GM11168 (cell line): ENCODE results near the gene SRCIN1.

Experiments
- in situ Hi-C: fragments of 300-500 bp; cut with MboI; formaldehyde crosslinking; loops from one replicate; pipeline ENCODE4 v1.12.0; 2022; ENCODE audit warnings: low sequenced_read_pairs; ENCODE audit not compliant: unreplicated experiment

The SRCIN1 gene

DNA sequence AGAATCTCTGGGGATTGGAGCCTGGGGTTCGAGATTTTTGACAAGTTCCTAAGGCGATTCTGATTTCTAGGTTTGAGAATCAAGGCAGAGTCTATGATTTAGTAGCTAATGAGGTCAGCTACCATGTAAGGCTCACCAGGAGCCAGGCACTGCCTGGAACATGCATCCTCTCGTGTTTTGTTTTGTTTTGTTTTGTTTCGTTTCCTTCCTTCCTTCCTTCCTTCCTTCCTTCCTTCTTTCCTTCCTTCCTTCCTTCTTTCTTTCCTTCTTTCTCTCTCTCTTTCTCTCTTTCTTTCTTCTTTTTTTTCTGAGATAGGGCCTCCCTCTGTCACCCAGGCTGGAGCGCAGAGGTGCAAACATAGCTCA is 39.1 kb downstream of the SRCIN1 start:
- in situ Hi-C loops: no loop called here

- in situ Hi-C loops: no loop called here
Observed at GRCh38 chr17:38565853-38566665, 39.7 kb downstream of the SRCIN1 start.

DNA sequence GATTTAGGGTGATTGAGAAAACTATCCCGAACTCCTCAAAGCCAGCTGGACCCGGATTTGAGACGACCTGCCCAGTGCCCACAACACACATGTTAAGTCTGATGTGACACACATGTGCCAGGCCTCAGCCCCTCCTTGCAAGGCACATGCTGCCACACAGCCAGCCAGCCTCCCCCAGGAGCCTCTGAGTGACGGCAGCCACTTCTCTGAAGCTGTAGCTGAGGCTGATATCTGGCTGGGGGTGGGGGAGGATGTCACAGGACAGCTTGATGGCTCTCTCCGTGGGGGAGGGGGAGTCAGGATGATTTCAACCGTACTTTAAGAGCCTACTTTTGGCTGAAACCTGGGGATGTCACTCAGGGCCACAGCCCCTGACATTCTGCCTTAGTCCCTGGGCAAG is 40.9 kb downstream of the SRCIN1 start:
- in situ Hi-C loops: no loop called here

DNA sequence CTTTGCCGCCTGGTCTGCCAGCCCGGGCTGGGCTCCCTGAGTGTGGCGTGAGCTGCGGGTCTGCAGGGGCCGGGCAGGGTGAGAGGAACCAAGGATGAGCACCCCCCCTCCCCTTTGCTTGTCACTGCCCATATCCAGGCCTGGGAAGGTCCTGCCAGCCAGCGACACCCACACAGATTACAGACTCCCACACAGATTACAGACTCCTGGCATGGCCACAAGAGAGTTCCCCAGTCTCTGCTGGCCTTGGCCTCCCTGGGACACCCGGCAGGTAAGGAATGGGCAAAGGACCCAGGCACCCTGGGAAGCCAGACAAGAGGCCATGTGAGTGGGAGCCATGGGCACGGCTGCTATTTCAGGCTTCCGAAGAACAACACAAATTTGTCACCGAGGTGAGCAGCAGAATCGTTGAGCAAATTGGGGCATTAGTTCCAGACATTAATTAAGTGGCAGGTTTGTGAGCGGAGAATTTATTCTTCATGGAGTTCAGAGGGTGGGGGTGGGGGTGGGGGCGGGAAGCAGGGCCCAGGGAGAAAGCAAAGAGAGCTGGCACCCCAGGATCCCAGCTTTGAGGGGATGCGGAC is 41.4 kb downstream of the SRCIN1 start:
- in situ Hi-C loops: no loop called here

GRCh38 chr17:38563362-38564253 is 42.1 kb downstream of the SRCIN1 start:
- in situ Hi-C loops: no loop called here

GRCh38 chr17:38562903-38563302 is 42.8 kb downstream of the SRCIN1 start:
- in situ Hi-C loops: no loop called here

DNA sequence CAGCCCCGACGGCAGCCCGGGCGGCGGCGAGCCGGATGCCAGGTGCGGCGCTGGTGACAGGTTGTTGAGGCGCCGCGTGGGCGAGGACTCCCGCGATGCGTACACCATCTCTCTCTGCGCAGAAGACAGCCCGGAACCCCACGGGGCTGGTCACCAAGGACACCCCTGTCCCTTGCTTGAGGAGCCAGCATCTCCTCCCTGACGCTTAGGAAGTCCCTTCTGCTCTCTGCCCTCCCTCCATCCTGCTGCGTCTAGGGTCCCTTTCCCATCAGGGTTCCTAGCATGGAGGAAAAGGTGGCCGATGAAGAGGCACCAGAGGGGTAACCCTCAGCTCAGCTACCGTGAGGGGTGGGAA is 43.6 kb downstream of the SRCIN1 start:
- in situ Hi-C loops: no loop called here

DNA sequence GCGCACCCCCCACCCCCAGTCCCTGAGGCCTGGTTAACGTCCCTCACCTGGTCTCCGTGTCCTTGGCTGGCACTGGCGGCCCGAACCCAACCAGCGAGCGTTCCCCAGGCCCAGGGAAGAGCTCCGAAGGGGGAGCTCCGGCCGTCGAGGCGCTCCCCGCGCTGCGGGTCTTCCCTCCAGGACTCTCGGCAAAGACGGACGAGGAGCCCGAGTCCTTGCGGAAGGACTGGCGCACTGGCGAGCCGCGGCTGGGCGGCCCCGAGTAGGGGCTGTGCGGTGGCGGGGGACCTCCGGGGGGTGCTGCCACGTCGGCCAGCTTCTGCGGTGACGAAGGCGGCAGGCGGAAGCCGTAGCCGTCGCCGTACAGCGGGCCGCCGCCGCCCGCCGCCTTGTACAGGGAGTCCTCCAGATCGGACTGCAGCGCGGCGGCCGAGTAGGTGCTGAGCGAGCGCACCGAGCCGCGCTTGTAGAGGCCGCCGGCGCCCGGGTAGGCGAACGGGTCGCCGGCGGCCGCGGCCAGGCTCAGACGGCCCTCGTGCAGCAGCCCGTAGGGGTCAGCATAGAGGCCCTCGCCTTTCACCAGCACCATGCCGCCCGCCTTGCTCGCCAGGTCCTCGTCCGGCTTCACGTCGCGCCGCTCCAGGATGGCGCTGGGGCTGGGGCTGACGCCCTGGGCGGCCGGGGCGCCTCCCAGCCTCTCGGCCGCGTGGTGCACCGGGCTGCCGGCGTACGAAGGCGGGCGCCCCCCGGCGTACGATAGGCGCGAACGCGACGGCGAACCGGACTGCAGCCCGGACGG is 44.1 kb downstream of the SRCIN1 start:
- in situ Hi-C loops: no loop called here

DNA sequence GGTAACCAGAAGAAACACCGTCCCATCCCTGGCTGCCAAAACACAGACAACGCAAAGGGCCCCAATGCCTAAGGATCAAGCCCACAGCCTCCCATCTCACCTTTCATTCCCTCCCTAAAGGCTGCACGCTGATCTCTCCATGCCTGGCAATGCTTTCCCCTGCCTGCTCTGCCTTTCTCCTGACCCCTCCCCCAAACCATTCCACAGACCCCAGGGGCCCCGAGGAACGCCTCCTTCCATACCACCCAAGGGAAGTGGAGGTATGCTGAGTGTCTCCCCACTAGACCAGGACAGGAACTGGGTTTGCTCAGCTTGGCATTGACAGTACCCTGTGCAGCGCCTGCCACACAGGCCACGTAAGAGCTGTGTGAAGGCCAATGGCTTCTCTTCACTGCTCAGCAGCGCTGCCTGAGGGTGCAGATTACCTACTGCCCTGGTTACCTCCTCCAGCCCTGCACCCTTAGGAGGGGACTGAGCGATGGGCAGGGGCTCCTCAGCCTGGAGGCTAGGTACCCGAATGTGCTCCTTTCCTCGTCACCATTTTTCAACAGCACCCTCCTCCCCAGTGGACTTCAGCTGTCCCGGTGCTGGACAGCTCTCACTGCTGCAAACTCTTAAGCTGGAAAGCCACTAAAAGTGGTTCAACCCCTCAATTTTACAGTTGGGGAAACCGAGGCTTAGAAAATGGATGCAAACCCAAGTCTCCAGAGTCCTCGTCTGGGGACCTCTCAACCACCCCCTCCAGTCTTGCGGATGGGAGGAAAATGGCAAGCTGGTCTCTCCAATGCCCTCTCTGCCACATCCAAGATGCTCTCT is 45.0 kb downstream of the SRCIN1 start:
- in situ Hi-C loops: no loop called here

DNA sequence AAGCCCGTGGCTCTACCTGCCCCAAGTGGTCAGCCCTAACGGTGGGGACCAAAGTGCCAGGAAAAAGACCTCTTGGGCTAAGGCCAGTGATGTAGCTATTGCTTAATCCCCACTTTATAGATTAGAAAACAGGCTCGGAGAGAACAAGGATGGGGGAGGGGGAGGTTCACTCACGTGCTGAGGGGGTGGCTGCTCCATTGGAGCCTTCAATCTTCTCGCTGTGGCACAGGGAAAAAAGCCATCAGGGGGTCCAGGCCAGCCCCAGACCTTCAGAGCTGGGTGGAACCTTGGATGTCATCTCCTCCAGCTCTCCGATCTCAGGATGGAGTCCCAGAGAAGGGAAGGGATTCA is 45.9 kb downstream of the SRCIN1 start:
- in situ Hi-C loops: loop anchor here (10.0 kb wide), 1 partner anchor 105 kb away; no protein-coding TSS in a partner anchor

DNA sequence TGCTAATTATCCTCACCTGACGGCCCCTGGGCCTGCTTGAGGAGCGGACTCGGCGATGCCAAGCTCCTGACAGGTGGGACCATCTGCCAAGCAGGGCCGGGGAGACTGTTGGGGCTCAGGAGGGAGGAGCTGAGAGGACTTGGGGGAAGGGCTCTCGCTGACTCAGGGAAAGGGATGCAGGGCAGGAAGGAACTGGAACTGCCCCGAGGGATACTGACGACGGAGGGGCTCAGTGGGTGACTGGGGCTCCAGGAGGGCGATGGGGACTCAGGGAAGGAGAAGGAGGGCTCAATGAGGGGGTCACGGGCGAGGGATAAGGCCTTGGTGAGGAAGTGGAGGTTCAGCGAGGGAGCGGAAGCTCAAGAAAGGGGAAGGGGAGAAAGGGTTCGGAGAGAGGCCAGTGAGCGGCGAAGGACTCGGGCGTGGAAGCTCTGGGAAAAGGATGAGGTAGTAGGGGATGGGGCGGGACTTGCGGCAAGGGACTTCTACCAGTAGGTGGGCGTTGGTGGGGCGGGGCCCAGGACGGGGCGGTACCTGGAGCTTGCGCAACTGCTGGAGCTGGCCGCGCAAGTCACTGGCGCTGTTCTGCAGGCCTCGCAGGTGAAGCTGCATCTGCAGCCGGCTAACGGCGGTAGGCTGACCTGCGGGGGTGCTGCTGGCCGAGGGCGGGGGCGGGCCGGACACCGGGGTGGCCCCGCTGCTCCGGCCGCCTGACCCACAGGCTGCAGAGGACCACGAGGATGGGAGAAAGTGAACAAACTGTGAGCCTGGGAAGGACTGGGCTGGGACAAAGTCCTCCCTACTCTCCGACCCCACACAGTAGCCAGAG is 46.5 kb downstream of the SRCIN1 start:
- in situ Hi-C loops: loop anchor here (10.0 kb wide), 1 partner anchor 106 kb away; no protein-coding TSS in a partner anchor

GRCh38 chr17:38558728-38559050 is 47.1 kb downstream of the SRCIN1 start:
- in situ Hi-C loops: loop anchor here (10.0 kb wide), 1 partner anchor 106 kb away; no protein-coding TSS in a partner anchor

DNA sequence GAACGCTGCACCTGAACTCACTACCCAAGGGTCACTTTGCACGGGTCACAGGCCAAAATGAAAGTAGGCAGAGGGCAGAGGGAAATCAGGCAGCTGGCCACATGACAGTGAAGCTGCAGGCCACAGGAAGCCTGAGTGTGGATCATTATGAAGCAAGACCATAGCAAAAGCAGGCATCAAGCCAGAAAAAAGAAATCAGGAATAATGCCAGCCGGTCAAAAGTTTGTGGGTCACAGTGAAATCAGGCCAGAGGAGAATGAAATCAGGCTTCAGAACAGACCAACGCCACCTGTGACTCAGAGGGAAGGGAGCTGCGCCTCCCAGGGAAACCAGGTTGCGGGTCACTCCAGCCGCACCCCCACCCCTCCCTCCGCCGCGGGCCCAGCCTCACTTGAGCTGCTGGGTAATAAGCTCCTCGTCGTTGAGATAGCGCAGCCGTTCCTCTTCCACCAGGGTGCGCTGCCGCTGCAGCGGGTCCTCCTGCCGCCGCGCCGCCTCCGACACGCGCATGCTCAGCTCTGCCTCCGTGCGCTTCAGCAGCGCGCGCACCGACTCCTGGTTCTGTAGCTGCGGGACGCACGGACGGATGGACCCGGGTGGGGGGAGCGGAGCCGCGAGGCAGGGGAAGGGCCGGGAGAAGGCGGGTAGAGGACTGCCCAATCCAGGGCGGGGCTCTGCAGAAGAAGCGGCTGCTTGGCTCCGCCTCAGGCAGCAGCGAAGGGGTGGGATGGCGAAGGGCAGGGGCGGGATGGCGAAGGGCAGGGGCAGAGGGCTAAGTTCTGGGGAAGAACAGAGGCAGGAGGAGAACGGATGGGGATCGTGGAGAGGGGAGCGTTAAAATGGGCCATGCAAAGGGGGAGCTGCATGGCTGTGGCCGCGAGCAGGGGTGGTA is 47.7 kb downstream of the SRCIN1 start:
- in situ Hi-C loops: loop anchor here (10.0 kb wide), 1 partner anchor 107 kb away; no protein-coding TSS in a partner anchor

- in situ Hi-C loops: loop anchor here (10.0 kb wide), 1 partner anchor 107 kb away; no protein-coding TSS in a partner anchor
Observed at GRCh38 chr17:38557396-38557795, 48.4 kb downstream of the SRCIN1 start.

DNA sequence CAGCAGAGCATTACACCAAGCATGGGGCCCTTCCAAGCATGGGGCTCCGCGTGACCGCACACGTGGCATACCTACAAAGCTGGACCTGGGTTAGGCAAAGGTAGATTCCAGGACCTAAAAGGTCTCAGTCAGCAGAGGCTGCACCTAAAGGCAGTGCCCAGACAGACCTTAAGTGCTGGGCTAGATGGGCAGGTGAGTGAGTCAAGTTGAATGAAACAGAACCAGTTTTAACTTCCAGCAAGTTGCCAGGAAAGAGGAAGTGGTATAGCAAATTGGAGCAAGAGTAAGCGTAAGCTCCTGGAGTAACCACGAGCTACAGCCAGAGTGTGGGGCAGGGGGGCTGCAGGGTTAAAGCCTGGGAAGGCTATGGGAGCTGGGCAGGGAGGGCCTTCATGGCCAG is 49.5 kb downstream of the SRCIN1 start:
- in situ Hi-C loops: loop anchor here (10.0 kb wide), 1 partner anchor 109 kb away; no protein-coding TSS in a partner anchor

DNA sequence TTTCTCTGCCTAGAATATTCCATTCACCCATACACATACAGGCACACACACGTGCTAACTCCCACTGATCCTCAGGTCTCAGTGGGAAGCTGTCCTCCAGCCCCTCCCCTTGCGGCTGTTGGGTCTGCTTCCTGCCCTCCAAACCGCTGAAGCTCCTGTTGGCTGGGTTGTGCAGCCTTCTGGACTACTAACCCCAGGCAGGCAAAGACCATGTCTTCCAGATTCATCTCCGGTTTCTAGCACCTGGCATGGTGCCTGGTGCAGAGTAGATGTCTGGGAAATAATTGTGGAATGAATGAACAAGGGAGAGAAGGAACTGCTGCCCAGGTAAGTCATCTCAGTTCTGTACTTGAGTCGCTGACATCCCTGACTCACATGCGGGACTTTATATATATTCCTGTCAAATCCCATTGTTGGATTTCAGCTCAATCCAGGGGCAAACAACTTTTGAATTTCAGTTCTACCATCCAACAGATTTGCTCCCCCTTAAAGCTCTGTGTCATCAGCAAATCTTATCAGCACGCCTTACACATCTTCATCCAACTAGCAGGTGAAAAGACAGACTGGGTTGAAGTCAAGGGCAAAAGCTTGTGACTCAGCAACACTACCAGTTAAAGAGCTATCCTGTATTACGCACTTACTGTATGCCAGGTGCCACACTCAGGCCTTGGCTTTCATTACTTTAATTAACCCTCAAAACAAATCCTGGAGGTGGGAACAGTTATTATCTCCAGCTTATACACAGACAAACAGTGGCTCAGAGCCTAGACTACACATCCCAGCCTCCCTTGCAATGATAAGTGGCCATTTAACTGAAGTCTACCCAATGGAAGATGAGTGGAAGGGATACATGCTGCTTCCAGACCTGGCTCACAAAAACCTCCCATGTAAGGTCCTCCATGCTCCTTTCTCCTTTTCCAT is 51.1 kb downstream of the SRCIN1 start:
- in situ Hi-C loops: loop anchor here (10.0 kb wide), 1 partner anchor 110 kb away; no protein-coding TSS in a partner anchor
